GM21360 (cell line): ENCODE data around the gene ZNF462.

ENCODE experiments used
- ATAC-seq: cut with Tn5 transposase; IDR thresholded peaks from one replicate; pipeline ENCODE4 v1.9.1; 2021; ENCODE audit warnings: mild to moderate bottlenecking, moderate library complexity; ENCODE audit not compliant: unreplicated experiment

Gene ZNF462

DNA sequence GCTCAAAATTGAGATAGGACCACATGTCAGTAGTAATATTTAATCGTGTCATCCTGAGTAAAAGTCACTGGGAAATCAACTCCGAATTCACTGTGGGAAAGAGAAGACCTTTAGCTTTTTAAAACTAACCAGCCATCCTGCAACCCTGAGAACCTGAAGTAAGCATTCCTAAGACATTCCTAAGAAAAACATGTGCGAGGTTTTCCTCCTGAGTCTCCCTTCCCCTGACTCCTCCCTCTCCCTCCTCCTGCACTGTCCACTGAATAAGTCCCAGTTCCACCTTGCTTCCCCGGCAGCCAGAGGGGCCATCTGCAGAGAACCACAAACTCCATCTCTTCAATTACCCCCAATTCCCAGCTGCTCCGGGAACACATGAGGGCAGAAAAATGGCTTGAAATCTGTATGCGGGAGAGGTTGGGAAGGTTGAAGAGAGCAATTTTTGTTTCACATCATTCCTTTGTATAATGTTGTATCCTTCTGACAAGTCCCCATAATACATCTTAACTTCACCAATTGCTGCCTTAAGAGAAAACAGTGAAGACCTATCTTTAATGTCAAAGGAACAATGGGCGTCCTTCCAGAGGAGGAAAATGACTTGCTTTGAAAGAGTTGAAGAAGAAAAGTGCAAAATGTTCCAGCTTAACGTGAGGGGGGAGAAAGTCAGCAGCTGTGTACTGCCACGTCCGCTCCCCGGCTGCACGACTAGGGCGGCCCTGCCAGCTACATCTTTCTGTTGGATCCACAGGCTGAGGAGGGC is 186.3 kb downstream of the ZNF462 start:
- no peak for ATAC-seq

DNA sequence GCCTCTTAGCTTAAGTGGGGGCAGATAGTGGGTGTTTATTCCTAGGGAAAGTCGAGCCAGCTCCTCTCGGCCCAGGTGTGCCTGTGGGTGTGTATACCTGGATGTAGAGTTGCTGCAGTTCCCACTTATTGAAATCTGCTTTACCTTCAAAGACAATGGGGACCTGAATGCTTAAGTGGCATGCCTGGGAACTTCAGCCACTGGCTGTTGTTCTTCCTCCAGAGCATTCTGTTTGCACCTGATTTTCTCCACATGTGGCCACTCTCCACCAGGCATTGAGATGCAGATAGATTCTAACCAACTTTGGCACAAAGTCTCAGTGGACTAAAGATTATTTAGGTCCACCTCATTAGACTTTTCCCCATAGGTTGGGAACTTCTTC is 186.8 kb downstream of the ZNF462 start:
- ATAC-seq: no peak

DNA sequence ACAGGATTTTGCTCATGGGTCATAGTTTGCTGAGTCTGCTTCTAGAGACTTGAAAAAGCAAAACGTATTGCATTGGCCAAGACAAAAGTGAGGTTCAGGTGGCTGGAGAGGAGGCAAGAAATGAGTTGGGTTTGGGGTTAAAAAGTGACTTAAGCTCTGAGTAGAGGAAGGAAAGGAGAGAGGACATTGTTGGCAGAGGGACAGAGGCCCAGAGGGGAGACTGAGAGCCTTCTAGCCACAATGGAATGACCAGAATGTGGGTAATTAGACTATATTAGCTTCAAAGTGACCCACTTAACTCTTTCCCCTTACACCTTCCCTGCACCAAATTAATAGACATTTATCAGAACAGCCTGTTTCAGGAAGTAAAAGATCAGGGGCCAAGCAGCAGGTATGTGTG is 188.4 kb downstream of the ZNF462 start:
- ATAC-seq: no peak

- no peak for ATAC-seq
These were observed 191.2 kb downstream of the ZNF462 start for GRCh38 chr9:107054146-107054545.

GRCh38 chr9:107059220-107059619 is 196.3 kb downstream of the ZNF462 start:
- ATAC-seq: no peak

- ATAC-seq: no peak
These were observed 197.1 kb downstream of the ZNF462 start for GRCh38 chr9:107060062-107060461.
